ENCODE measurements around the gene RAB6B. TPM values are rescaled to one million over a fixed set of nuclear protein-coding genes. Genes with fewer than 3 reads are reported as not detected.

RAB6B gene
- total RNA-seq, 1 experiment from 2014 or later: 14.1 TPM

- ATAC-seq (no peak), DNase-seq (ENCODE audit: low read depth, low spot score) (no peak)
- H3K9me3 ChIP-seq (ENCODE audit: control insufficient read depth in 1 of 2, insufficient read depth in 1 of 2, low read depth in 1 of 2, low read length in 2 of 2): no peaks in the 10 kb centered on the region; a peak in 1 of 4 replicates
- no peaks in the 10 kb centered on the region for H3K79me2 ChIP-seq (ENCODE audit: insufficient read depth, low read length)
- no peaks in the 10 kb centered on the region for H3K9me2 ChIP-seq (ENCODE audit: insufficient read depth)
- H3K4me2 ChIP-seq (ENCODE audit: low read length): no peak overlapping the region
- RAD21 ChIA-PET (ENCODE audit: low non-redundant PET in 1 of 2, low total read pairs in 2 of 2, uncharacterized antibody in 2 of 2, unreplicated experiment in 2 of 2): no interaction called here
- no peaks in the 10 kb centered on the region for H4K20me1 ChIP-seq (ENCODE audit: insufficient read depth)
- no peak overlapping the region for H3K4me3 ChIP-seq (replicated peaks in 1 of 2; ENCODE audit: low read depth in 1 of 2, low read length in 2 of 2)
- CTCF ChIA-PET: no interaction called here
- TF ChIP-seq ZFX (IDR thresholded peaks at IDR 0.05): no peak
- TF ChIP-seq, protein P1, sequence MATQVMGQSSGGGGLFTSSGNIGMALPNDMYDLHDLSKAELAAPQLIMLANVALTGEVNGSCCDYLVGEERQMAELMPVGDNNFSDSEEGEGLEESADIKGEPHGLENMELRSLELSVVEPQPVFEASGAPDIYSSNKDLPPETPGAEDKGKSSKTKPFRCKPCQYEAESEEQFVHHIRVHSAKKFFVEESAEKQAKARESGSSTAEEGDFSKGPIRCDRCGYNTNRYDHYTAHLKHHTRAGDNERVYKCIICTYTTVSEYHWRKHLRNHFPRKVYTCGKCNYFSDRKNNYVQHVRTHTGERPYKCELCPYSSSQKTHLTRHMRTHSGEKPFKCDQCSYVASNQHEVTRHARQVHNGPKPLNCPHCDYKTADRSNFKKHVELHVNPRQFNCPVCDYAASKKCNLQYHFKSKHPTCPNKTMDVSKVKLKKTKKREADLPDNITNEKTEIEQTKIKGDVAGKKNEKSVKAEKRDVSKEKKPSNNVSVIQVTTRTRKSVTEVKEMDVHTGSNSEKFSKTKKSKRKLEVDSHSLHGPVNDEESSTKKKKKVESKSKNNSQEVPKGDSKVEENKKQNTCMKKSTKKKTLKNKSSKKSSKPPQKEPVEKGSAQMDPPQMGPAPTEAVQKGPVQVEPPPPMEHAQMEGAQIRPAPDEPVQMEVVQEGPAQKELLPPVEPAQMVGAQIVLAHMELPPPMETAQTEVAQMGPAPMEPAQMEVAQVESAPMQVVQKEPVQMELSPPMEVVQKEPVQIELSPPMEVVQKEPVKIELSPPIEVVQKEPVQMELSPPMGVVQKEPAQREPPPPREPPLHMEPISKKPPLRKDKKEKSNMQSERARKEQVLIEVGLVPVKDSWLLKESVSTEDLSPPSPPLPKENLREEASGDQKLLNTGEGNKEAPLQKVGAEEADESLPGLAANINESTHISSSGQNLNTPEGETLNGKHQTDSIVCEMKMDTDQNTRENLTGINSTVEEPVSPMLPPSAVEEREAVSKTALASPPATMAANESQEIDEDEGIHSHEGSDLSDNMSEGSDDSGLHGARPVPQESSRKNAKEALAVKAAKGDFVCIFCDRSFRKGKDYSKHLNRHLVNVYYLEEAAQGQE (IDR thresholded peaks at IDR 0.05; ENCODE audit: low read depth): no peak
- TF ChIP-seq, protein P2, sequence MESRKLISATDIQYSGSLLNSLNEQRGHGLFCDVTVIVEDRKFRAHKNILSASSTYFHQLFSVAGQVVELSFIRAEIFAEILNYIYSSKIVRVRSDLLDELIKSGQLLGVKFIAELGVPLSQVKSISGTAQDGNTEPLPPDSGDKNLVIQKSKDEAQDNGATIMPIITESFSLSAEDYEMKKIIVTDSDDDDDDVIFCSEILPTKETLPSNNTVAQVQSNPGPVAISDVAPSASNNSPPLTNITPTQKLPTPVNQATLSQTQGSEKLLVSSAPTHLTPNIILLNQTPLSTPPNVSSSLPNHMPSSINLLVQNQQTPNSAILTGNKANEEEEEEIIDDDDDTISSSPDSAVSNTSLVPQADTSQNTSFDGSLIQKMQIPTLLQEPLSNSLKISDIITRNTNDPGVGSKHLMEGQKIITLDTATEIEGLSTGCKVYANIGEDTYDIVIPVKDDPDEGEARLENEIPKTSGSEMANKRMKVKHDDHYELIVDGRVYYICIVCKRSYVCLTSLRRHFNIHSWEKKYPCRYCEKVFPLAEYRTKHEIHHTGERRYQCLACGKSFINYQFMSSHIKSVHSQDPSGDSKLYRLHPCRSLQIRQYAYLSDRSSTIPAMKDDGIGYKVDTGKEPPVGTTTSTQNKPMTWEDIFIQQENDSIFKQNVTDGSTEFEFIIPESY (IDR thresholded peaks at IDR 0.05; ENCODE audit: extremely low read depth, insufficient replicate concordance, low read length): no peak
- H3K27ac ChIP-seq (ENCODE audit: low read depth, low read length): no peak overlapping the region
- H3K9ac ChIP-seq (ENCODE audit: low read length): no peak overlapping the region
- POLR2A ChIA-PET: no interaction called here
- no peaks in the 10 kb centered on the region for H3K36me3 ChIP-seq (ENCODE audit: control insufficient read depth in 1 of 2, insufficient read depth in 2 of 2, low read length in 2 of 2)
- no peaks in the 10 kb centered on the region for H3K4me1 ChIP-seq (ENCODE audit: control insufficient read depth in 1 of 2, insufficient read depth in 2 of 2, low read length in 2 of 2)
- no peak overlapping the region for H2AFZ ChIP-seq (ENCODE audit: low read depth, low read length, poor library complexity, severe bottlenecking)
- intact Hi-C loops (cut with micrococcal nuclease): no loop called here
- no TSS peak for BruUV-seq (replicated peaks)
- H3K27me3 ChIP-seq (ENCODE audit: insufficient read depth, low read length): no peaks in the 10 kb centered on the region
Measured at GRCh38 chr3:133905376-133905775, 9.7 kb upstream of the RAB6B start.

Measured in HCT116 (cell line).